HepG2 (cell line): ENCODE results near the gene USP11. TPM values are rescaled to one million over a fixed set of nuclear protein-coding genes. Genes with fewer than 3 reads are reported as not detected.

Experiments
- ATAC-seq: fragments of 200-7000 bp; cut with Tn5 transposase; 3 replicates; pipeline ENCODE4 v1.9.1; 2020; ENCODE audit warnings: mild to moderate bottlenecking, moderate library complexity
- BruUV-seq: library from RNA; stranded (reverse); fragments of 400-500 nt; replicated peaks from 2 replicates; lab custom pipeline; 2021; lab: Mats Ljungman, UMichigan
- CTCF ChIA-PET: fragments of 300-600 bp; formaldehyde crosslinking; extraction: SDS; loops from one replicate; lab custom pipeline; 2021; ENCODE audit warnings: low total read pairs, inconsistent platforms, low intra/inter-chr PET ratio; lab: Yijun Ruan, JAX
- POLR2A ChIA-PET: fragments of 350-600 bp; sonication (Branson Sonifier 250); formaldehyde crosslinking; loops from one replicate; lab custom pipeline; 2020; ENCODE audit warnings: antibody characterized with exemption, inconsistent platforms; lab: Yijun Ruan, JAX
- DNase-seq: peaks from one replicate; pipeline ENCODE4 v3.0.0-alpha.2; 2015; ENCODE audit warnings: low spot score
- FAIRE-seq: peaks from 3 replicates; lab custom pipeline; 2011; peaks lifted over from hg19 to GRCh38; lab: Jason Lieb, UNC
- H2AFZ ChIP-seq: one replicate; pipeline ENCODE4 v1.6.1; 2011; ENCODE audit warnings: low read length, inconsistent platforms
- H3K27ac ChIP-seq: fragments of 300-600 bp; 3 replicates; pipeline ENCODE4 v1.8.0; 2011; ENCODE audit warnings: mixed run types, mild to moderate bottlenecking, mixed read lengths, low read length, inconsistent platforms; ENCODE audit not compliant: insufficient read depth; ENCODE audit errors: extremely low read length
- H3K27me3 ChIP-seq, 2 experiments: fragments of 200-600 bp in 1 of 2; 2 replicates in 1 of 2; 3 replicates in 1 of 2; pipeline versions ENCODE4 v1.6.0 to v1.8.0; 2011; ENCODE audit warnings: low read length in 2 of 2, mild to moderate bottlenecking in 2 of 2, moderate library complexity in 2 of 2, inconsistent platforms in 1 of 2; ENCODE audit not compliant: insufficient read depth in 2 of 2, control insufficient read depth in 1 of 2
- H3K36me3 ChIP-seq, 2 experiments: fragments of 200-600 bp in 1 of 2; replicated peaks in 1 of 2; 2 replicates in 1 of 2; 3 replicates in 1 of 2; pipeline versions ENCODE4 v1.5.1 to v1.8.0; 2011; ENCODE audit warnings: low read length in 2 of 2, inconsistent platforms in 1 of 2; ENCODE audit not compliant: insufficient read depth in 2 of 2, control insufficient read depth in 1 of 2
- H3K4me1 ChIP-seq: 2 replicates; pipeline ENCODE4 v1.5.1; 2012; ENCODE audit warnings: low read length, inconsistent platforms; ENCODE audit not compliant: insufficient read depth
- H3K4me2 ChIP-seq: 2 replicates; pipeline ENCODE4 v1.6.0; 2011; ENCODE audit warnings: low read depth, low read length, inconsistent platforms
- H3K4me3 ChIP-seq, 3 experiments: fragments of 200-600 bp in 1 of 3; sonication (generic), shearing (Covaris generic) in 1 of 3; replicated peaks in 1 of 3; 2 replicates each; pipeline ENCODE4 v1.5.1; 2011 to 2016; ENCODE audit warnings: low read length in 3 of 3, inconsistent platforms in 2 of 3, low read depth in 2 of 3, mild to moderate bottlenecking in 2 of 3, control low read depth in 1 of 3, mixed read lengths in 1 of 3; ENCODE audit not compliant: insufficient read depth in 1 of 3
- H3K79me2 ChIP-seq: one replicate; pipeline ENCODE4 v1.6.1; 2011; ENCODE audit warnings: low read length, inconsistent platforms; ENCODE audit not compliant: insufficient read depth
- H3K9ac ChIP-seq: 2 replicates; pipeline ENCODE4 v1.6.0; 2011; ENCODE audit warnings: mild to moderate bottlenecking, low read depth, low read length, inconsistent platforms; ENCODE audit not compliant: insufficient read depth
- H3K9me3 ChIP-seq: 2 replicates; pipeline ENCODE4 v1.5.1; 2012; ENCODE audit warnings: mild to moderate bottlenecking, low read length
- H4K20me1 ChIP-seq: 2 replicates; pipeline ENCODE4 v1.6.0; 2011; ENCODE audit warnings: inconsistent platforms, mild to moderate bottlenecking, low read length, moderate library complexity; ENCODE audit not compliant: insufficient read depth
- BORCS8-MEF2B ChIP-seq: sonication (generic); formaldehyde crosslinking; IDR thresholded peaks from 2 replicates; pipeline ENCODE4 v1.8.0; 2022; ENCODE audit warnings: mild to moderate bottlenecking, missing genetic modification reagents
- BRF2 ChIP-seq: sonication (generic); formaldehyde crosslinking; IDR thresholded peaks from 2 replicates; pipeline ENCODE4 v1.8.1; 2022; ENCODE audit warnings: mild to moderate bottlenecking, missing genetic modification reagents
- KAT7 ChIP-seq: IDR thresholded peaks from 2 replicates; pipeline ENCODE4 v1.6.1; 2018; ENCODE audit warnings: borderline replicate concordance, missing compliant biosample characterization
- MTF1 ChIP-seq: sonication (generic); formaldehyde crosslinking; IDR thresholded peaks from 2 replicates; pipeline ENCODE4 v1.5.0; 2020; ENCODE audit warnings: missing genetic modification reagents
- NCOA2 ChIP-seq: sonication (generic); formaldehyde crosslinking; IDR thresholded peaks from 2 replicates; pipeline ENCODE4 v1.8.0; 2022; ENCODE audit warnings: inconsistent platforms
- THAP11 ChIP-seq: IDR thresholded peaks from 2 replicates; pipeline ENCODE4 v1.6.1; 2016; ENCODE audit warnings: missing biosample characterization, missing genetic modification reagents
- ZKSCAN1 ChIP-seq: fragments of 150-350 bp; IDR thresholded peaks from 2 replicates; pipeline ENCODE4 v1.6.1; 2014; ENCODE audit warnings: low read length
- ZNF232 ChIP-seq: sonication (generic); formaldehyde crosslinking; IDR thresholded peaks from 2 replicates; pipeline ENCODE4 v1.4.0; 2020; ENCODE audit warnings: missing genetic modification reagents, borderline replicate concordance
- ZNF567 ChIP-seq: sonication (generic); formaldehyde crosslinking; IDR thresholded peaks from 2 replicates; pipeline ENCODE4 v1.8.1; 2023; ENCODE audit warnings: mild to moderate bottlenecking, missing genetic modification reagents, borderline replicate concordance
- ZNF644 ChIP-seq: IDR thresholded peaks from 2 replicates; pipeline ENCODE4 v1.6.1; 2016; ENCODE audit warnings: low read depth
- ZNF772 ChIP-seq: sonication (generic); formaldehyde crosslinking; IDR thresholded peaks from 2 replicates; pipeline ENCODE4 v1.5.0; 2020; ENCODE audit warnings: mild to moderate bottlenecking, missing genetic modification reagents
- WGBS: methylation state at CpG from one replicate; pipeline ENCODE4 v1.1.6; 2017; ENCODE audit warnings: low lambda C conversion rate; 5-methylcytosine and 5-hydroxymethylcytosine counted together
- in situ Hi-C: cut with HindIII; loops from 2 replicates; pipeline ENCODE4 v1.10.0; 2017; ENCODE audit warnings: low pct_unique_long_range_greater_than_20kb; ENCODE audit not compliant: extremely low pct_ligation_motif_present
- intact Hi-C: fragments of 100-400 bp; cut with micrococcal nuclease; formaldehyde crosslinking; loops from one replicate; pipeline ENCODE4 v1.10.0; 2022; ENCODE audit not compliant: unreplicated experiment
- polyA plus RNA-seq, 8 experiments: library from polyadenylated mRNA; depleted of rRNA in 3 of 8; stranded (reverse) in 7 of 8; unstranded in 1 of 8; fragments of >200 nt; fragmentation: Illumina TruSeq in 4 of 8; extraction: Trizol in 4 of 8; gene quantifications; 2 replicates each; pipeline versions ENCODE4 v1.2.1 to v1.2.3, GENCODE V29; 2011 to 2016; ENCODE audit warnings: low read depth in 4 of 8, missing spikeins in 1 of 8, mixed read lengths in 1 of 8; ENCODE audit not compliant: insufficient read depth in 1 of 8
- total RNA-seq, 5 experiments: library from RNA; depleted of rRNA; stranded (reverse); fragments of >200 nt; fragmentation: Illumina TruSeq; extraction: Trizol; gene quantifications; 2 replicates each; pipeline ENCODE4 v1.2.3, GENCODE V29; 2016; ENCODE audit warnings: low read depth in 1 of 5

Gene USP11
- total and polyA plus RNA-seq, 2 of the 13 experiments (the other 11 are each of a cell fraction or from before 2014, with no cell fraction given) = 23.8 to 31.7 TPM

GRCh38 chrX:47230136-47230868 lies 2.5 kb upstream of the USP11 start (continued):
- TF ChIP-seq KAT7 (no peak), BRF2 (CRISPR knock-in tag) (no peak), ZNF644 (no peak)

DNA sequence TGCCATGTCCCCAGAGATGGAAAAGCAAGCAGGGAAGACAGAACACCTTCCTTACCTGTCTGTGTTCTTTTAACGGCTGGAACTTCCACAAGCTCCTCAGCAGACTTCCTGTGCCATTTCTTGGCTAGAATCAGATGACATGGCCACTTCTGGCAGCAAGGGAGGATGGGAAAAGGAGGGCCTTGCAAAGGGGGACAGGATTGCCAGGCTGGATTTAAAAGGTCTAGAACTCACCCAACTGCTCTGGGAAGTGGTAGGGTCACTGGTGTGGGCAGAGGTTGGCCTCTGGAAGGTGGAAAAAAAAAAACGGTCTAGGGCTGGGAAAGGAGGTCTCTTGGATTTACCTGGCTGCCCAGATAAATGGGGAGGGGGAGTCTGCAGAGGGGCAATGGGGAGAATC lies 1.6 kb upstream of the USP11 start:
- CTCF ChIA-PET = no interaction called here

More for the DNA sequence above, 1.6 kb upstream of the USP11 start:
- intact Hi-C loops (loop anchor here (10.0 kb wide), 1 partner anchor 84 kb away; no protein-coding TSS in a partner anchor), in situ Hi-C loops (no loop called here)
- H3K36me3 ChIP-seq = peaks cover 0 to 10% of the 10 kb centered on the region in 2 experiments; a peak in 3 of 5 replicates
- ATAC-seq (no peak), FAIRE-seq (no peak), DNase-seq (no peak)
- H3K4me1 ChIP-seq = peaks cover 25% of the 10 kb centered on the region
- 100% methylated on average over 2 of the region's 2 CpGs for WGBS
- H3K4me3 ChIP-seq = no peak overlapping the region
- no peak overlapping the region for H3K27ac ChIP-seq
- no peak overlapping the region for H3K9ac ChIP-seq
- POLR2A ChIA-PET = interaction anchor here (3.5 kb wide), 1 partner anchor 12 kb away, joined by 69 read pairs; the partner anchor contains the start of gene CDK16
- H3K27me3 ChIP-seq = no peaks in the 10 kb centered on the region; a peak in 1 of 5 replicates
- H4K20me1 ChIP-seq = no peaks in the 10 kb centered on the region
- no peak for TF ChIP-seq ZNF772 (CRISPR knock-in tag)
- no peak for TF ChIP-seq THAP11 (CRISPR knock-in tag)
- no peak for TF ChIP-seq NCOA2 (CRISPR knock-in tag)
- no peak for TF ChIP-seq ZNF232
- TF ChIP-seq ZKSCAN1 = no peak
- no peak for TF ChIP-seq MTF1
- no peak for TF ChIP-seq BORCS8-MEF2B (CRISPR knock-in tag)
- TF ChIP-seq ZNF567 (CRISPR knock-in tag) = no peak
- no peaks in the 10 kb centered on the region for H3K9me3 ChIP-seq
- no TSS peak for BruUV-seq
- H3K79me2 ChIP-seq = peaks cover 24% of the 10 kb centered on the region
- H3K4me2 ChIP-seq = no peak overlapping the region
- H2AFZ ChIP-seq = no peak overlapping the region
